Superior temporal gyrus (tissue), 1 donor: ENCODE results near the gene MLN.
"Not testable (repeated sequence)": the region's sequence is repeated elsewhere in the genome, so short reads cannot be mapped to it uniquely, and the experiment has no call there.

Experiments
- DNase-seq: peaks from one replicate; pipeline ENCODE4 v3.0.0-alpha.2; 2016; ENCODE audit errors: extremely low spot score

Gene MLN

GRCh38 chr6:33834401-33835392 is 30.9 kb upstream of the MLN start:
- no peak for DNase-seq

GRCh38 chr6:33833599-33833998 is 29.8 kb upstream of the MLN start:
- DNase-seq = no peak

GRCh38 chr6:33832831-33833230 is 29.0 kb upstream of the MLN start:
- not testable (repeated sequence) for DNase-seq

GRCh38 chr6:33831725-33832124 is 27.9 kb upstream of the MLN start:
- not testable (repeated sequence) for DNase-seq

GRCh38 chr6:33830635-33831240 is 26.9 kb upstream of the MLN start:
- DNase-seq = no peak

GRCh38 chr6:33828764-33829731 is 25.2 kb upstream of the MLN start:
- no peak for DNase-seq

- DNase-seq = no peak
These were observed 24.6 kb upstream of the MLN start for GRCh38 chr6:33828452-33828763.

- no peak for DNase-seq
These were observed 24.0 kb upstream of the MLN start for GRCh38 chr6:33827546-33828451.

- no peak for DNase-seq
These were observed 22.7 kb upstream of the MLN start for GRCh38 chr6:33826537-33826936.

- no peak for DNase-seq
These were observed 20.8 kb upstream of the MLN start for GRCh38 chr6:33824461-33825154.

- DNase-seq = no peak
These were observed 20.0 kb upstream of the MLN start for GRCh38 chr6:33823806-33824205.

GRCh38 chr6:33822575-33823395 is 19.0 kb upstream of the MLN start:
- DNase-seq = no peak

GRCh38 chr6:33820784-33821520 is 17.1 kb upstream of the MLN start:
- DNase-seq = no peak

GRCh38 chr6:33820243-33820642 is 16.4 kb upstream of the MLN start:
- DNase-seq = no peak

GRCh38 chr6:33819021-33819420 is 15.2 kb upstream of the MLN start:
- DNase-seq = no peak

GRCh38 chr6:33818293-33818692 is 14.5 kb upstream of the MLN start:
- no peak for DNase-seq

GRCh38 chr6:33817489-33817888 is 13.7 kb upstream of the MLN start:
- DNase-seq = no peak

- DNase-seq = no peak
These were observed 13.1 kb upstream of the MLN start for GRCh38 chr6:33816911-33817310.

- DNase-seq = peak; percentile 24
These were observed 12.1 kb upstream of the MLN start for GRCh38 chr6:33815854-33816253.
